Measurements from ENCODE around the gene TSPEAR. TPM values are rescaled to one million over a fixed set of nuclear protein-coding genes. Genes with fewer than 3 reads are reported as not detected.

TSPEAR gene
- total RNA-seq, 4 donors from 2014 or later, result not detected

- no peaks in the 10 kb centered on the region for H3K36me3 ChIP-seq
- H3K27me3 ChIP-seq, result no peaks in the 10 kb centered on the region
- H3K4me1 ChIP-seq, result no peaks in the 10 kb centered on the region
- 65 to 73% methylated on average over 13 to 23 of the region's 30 CpGs for WGBS, 2 donors (ENCODE audit: low coverage in 1 of 2)
- no peak overlapping the region for H3K27ac ChIP-seq
- DNase-seq, result peak; percentile 1
- TF ChIP-seq EP300 (IDR thresholded peaks at IDR 0.05; ENCODE audit: low read depth) (no peak), POLR2AphosphoS5 (IDR thresholded peaks at IDR 0.05) (no peak), POLR2A (IDR thresholded peaks at IDR 0.05) (no peak), CTCF (IDR thresholded peaks at IDR 0.05) (no peak)
- no peak overlapping the region for H3K4me3 ChIP-seq
- in situ Hi-C loops (cut with MboI; ENCODE audit: low pct_ligation_motif_present in 1 of 4, low pct_unique_long_range_greater_than_20kb in 1 of 4, low sequenced_read_pairs in 3 of 4) (no loop called here), intact Hi-C loops (cut with DNase I; ENCODE audit: low total_unique reads) (no loop called here)
- no peaks in the 10 kb centered on the region for H3K9me3 ChIP-seq
These were observed 179.5 kb downstream of the TSPEAR start for GRCh38 chr21:44531606-44532564.

- no peaks in the 10 kb centered on the region for H3K27me3 ChIP-seq
- no peaks in the 10 kb centered on the region for H3K4me1 ChIP-seq
- H3K4me3 ChIP-seq, result no peak overlapping the region
- DNase-seq, result peak; percentile 3
- no peaks in the 10 kb centered on the region for H3K9me3 ChIP-seq
- TF ChIP-seq CTCF (IDR thresholded peaks at IDR 0.05), result no peak
- TF ChIP-seq POLR2A (IDR thresholded peaks at IDR 0.05), result no peak
- TF ChIP-seq POLR2AphosphoS5 (IDR thresholded peaks at IDR 0.05), result no peak
- TF ChIP-seq EP300 (IDR thresholded peaks at IDR 0.05; ENCODE audit: low read depth), result no peak
- no peaks in the 10 kb centered on the region for H3K36me3 ChIP-seq
- in situ Hi-C loops (cut with MboI; ENCODE audit: low pct_ligation_motif_present in 1 of 4, low pct_unique_long_range_greater_than_20kb in 1 of 4, low sequenced_read_pairs in 3 of 4), result no loop called here
- WGBS, 2 donors (ENCODE audit: low coverage in 1 of 2), result 86% methylated on average over 23 of the region's 23 CpGs; no CpG with 5 or more reads in 1 of the 2 donors
- H3K27ac ChIP-seq, result no peak overlapping the region
- intact Hi-C loops (cut with DNase I; ENCODE audit: low total_unique reads), result no loop called here
These were observed 180.3 kb downstream of the TSPEAR start for GRCh38 chr21:44530903-44531605.

- Histone ChIP-seq H3K27me3 (no peaks in the 10 kb centered on the region), H3K9me3 (no peaks in the 10 kb centered on the region), H3K27ac (no peak overlapping the region), H3K4me3 (no peak overlapping the region), H3K36me3 (no peaks in the 10 kb centered on the region), H3K4me1 (no peaks in the 10 kb centered on the region)
- intact Hi-C loops (cut with DNase I; ENCODE audit: low total_unique reads), result no loop called here
- in situ Hi-C loops (cut with MboI; ENCODE audit: low pct_ligation_motif_present in 1 of 4, low pct_unique_long_range_greater_than_20kb in 1 of 4, low sequenced_read_pairs in 3 of 4), result no loop called here
- no peak for DNase-seq
- 74 to 83% methylated on average over 1 to 7 of the region's 7 CpGs for WGBS, 2 donors (ENCODE audit: low coverage in 1 of 2)
- TF ChIP-seq POLR2AphosphoS5 (IDR thresholded peaks at IDR 0.05), result no peak
These were observed 181.0 kb downstream of the TSPEAR start for GRCh38 chr21:44530221-44530902.

DNA sequence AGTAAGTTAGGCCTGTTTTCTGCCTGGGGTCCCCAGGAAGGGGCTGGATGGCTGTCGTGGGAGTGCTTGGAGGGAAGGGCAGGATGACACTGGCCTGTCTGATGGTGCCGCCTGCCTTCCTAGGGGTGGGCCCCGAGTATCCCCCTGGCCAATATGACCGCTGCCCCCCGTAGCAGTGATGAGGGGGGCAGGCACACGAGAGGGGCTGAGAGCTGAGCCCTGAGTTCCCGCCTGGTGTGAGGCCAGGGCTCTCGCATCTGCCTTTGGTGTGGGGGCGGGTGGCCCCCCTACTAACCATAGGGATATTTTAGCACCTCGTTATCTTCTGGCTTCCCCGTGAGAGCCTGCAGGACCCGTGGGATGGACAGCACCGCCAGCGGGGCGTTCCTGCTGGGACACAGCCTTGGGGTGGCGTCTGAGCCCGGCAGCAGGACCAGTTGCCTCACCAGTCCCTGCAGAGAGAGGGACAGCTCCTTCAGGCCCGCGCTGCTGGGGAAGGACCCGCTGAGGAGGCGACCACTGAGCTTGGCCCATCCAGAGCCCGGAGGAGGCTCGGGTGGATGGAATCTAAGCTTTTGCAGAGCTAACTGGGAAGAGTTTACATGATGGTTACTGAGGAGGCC, 181.8 kb downstream of the TSPEAR start:
- intact Hi-C loops (cut with DNase I; ENCODE audit: low total_unique reads), result no loop called here
- no peak for TF ChIP-seq CTCF (IDR thresholded peaks at IDR 0.05)
- TF ChIP-seq EP300 (IDR thresholded peaks at IDR 0.05; ENCODE audit: low read depth), result no peak
- no peak for TF ChIP-seq POLR2A (IDR thresholded peaks at IDR 0.05)
- TF ChIP-seq POLR2AphosphoS5 (IDR thresholded peaks at IDR 0.05), result no peak
- Histone ChIP-seq H3K4me3 (no peak overlapping the region), H3K27ac (no peak overlapping the region), H3K9me3 (no peaks in the 10 kb centered on the region), H3K27me3 (no peaks in the 10 kb centered on the region), H3K36me3 (no peaks in the 10 kb centered on the region), H3K4me1 (no peaks in the 10 kb centered on the region)
- DNase-seq, result no peak
- in situ Hi-C loops (cut with MboI; ENCODE audit: low pct_ligation_motif_present in 1 of 4, low pct_unique_long_range_greater_than_20kb in 1 of 4, low sequenced_read_pairs in 3 of 4), result no loop called here
- 48 to 82% methylated on average over 3 to 23 of the region's 23 CpGs for WGBS, 2 donors (ENCODE audit: low coverage in 1 of 2)
